Thyroid gland (tissue), 4 donors: Measurements from ENCODE around the gene IL1B.

Experiments
- POLR2A ChIP-seq, 2 donors: fragments of 450-650 bp; IDR thresholded peaks; one replicate each; pipeline ENCODE4 v1.6.1; 2017; ENCODE audit warnings: antibody characterized with exemption in 2 of 2, mild to moderate bottlenecking in 2 of 2, moderate library complexity in 1 of 2
- TF ChIP-seq, protein P1 (sequence below), 6 experiments: fragments of 200-600 bp in 3 of 6; fragments of 450-650 bp in 3 of 6; sonication (generic) in 3 of 6; IDR thresholded peaks; one replicate each; pipeline ENCODE4 v1.5.1; 2016 to 2019; ENCODE audit warnings: antibody characterized with exemption in 6 of 6, mild to moderate bottlenecking in 2 of 6, inconsistent platforms in 1 of 6, moderate library complexity in 1 of 6

DNA sequence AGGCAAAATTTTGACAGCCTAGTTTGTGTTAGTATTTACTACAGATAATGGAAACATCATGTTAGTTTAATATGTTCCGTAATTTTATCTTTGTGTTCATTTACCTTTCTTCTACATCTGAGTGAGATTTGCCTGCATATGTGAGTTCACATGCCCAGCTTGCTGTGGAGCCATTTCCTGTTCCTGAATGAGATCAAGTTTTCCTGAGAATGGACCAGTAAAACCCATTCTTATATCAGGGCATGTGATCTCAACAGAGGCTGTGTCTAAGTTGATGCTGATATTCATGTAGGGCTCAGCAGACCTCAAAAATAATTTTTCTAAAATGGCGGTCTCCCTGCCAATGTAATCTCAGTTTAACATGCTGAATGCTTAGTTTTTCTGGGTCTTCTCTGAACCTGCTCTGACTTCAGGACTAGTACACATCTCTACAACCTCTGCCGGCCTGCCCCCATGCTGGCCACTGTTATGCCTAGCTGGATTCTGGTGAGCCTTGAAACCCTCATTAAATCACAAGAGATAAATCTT, 53.3 kb downstream of the IL1B start:
- TF ChIP-seq, protein P1, sequence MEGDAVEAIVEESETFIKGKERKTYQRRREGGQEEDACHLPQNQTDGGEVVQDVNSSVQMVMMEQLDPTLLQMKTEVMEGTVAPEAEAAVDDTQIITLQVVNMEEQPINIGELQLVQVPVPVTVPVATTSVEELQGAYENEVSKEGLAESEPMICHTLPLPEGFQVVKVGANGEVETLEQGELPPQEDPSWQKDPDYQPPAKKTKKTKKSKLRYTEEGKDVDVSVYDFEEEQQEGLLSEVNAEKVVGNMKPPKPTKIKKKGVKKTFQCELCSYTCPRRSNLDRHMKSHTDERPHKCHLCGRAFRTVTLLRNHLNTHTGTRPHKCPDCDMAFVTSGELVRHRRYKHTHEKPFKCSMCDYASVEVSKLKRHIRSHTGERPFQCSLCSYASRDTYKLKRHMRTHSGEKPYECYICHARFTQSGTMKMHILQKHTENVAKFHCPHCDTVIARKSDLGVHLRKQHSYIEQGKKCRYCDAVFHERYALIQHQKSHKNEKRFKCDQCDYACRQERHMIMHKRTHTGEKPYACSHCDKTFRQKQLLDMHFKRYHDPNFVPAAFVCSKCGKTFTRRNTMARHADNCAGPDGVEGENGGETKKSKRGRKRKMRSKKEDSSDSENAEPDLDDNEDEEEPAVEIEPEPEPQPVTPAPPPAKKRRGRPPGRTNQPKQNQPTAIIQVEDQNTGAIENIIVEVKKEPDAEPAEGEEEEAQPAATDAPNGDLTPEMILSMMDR (IDR thresholded peaks at IDR 0.05) = no peak
- no peak for TF ChIP-seq POLR2A (IDR thresholded peaks at IDR 0.05)
